NOMO-1 (cell line): ENCODE data around the gene TNNT2.
A peak's percentile ranks its signal among the peaks of the same experiment; 100 is the strongest.

Experiments used
- DNase-seq, 2 experiments: peaks; one replicate each; lab custom pipeline; 2025; ENCODE audit not compliant: unreplicated experiment in 2 of 2; lab: John Stamatoyannopoulos, UW

Gene TNNT2

GRCh38 chr1:201377611-201378092, at the start of gene TNNT2:
Gene TNNT2 (minus strand): TSS chr1:201377680. CDS start chr1:201373254, 4,426 bp downstream.
- no peak for DNase-seq

GRCh38 chr1:201426479-201427310, 49.2 kb upstream of the TNNT2 start:
- no peak for DNase-seq

- DNase-seq = no peak
These were observed 46.7 kb upstream of the TNNT2 start for GRCh38 chr1:201424146-201424545.

- DNase-seq = no peak
These were observed 46.2 kb upstream of the TNNT2 start for GRCh38 chr1:201423655-201424054.

GRCh38 chr1:201422436-201423030, 45.1 kb upstream of the TNNT2 start:
- DNase-seq = no peak

GRCh38 chr1:201422026-201422425, 44.5 kb upstream of the TNNT2 start:
- no peak for DNase-seq

GRCh38 chr1:201421041-201421440, 43.6 kb upstream of the TNNT2 start:
- DNase-seq = no peak

GRCh38 chr1:201420608-201421002, 43.1 kb upstream of the TNNT2 start:
- no peak for DNase-seq

GRCh38 chr1:201419746-201420607, 42.5 kb upstream of the TNNT2 start:
- no peak for DNase-seq

- DNase-seq = no peak
These were observed 41.8 kb upstream of the TNNT2 start for GRCh38 chr1:201419256-201419655.

- no peak for DNase-seq
These were observed 41.0 kb upstream of the TNNT2 start for GRCh38 chr1:201418461-201418860.

GRCh38 chr1:201414051-201414738, 36.7 kb upstream of the TNNT2 start:
- DNase-seq = no peak

GRCh38 chr1:201411292-201411691, 33.8 kb upstream of the TNNT2 start:
- no peak for DNase-seq

GRCh38 chr1:201409440-201409839, 32.0 kb upstream of the TNNT2 start:
- DNase-seq = no peak

- DNase-seq = no peak
These were observed 31.3 kb upstream of the TNNT2 start for GRCh38 chr1:201408834-201409200.

- peak; percentile 34 to 49 for DNase-seq
These were observed 30.8 kb upstream of the TNNT2 start for GRCh38 chr1:201408176-201408833.

GRCh38 chr1:201406831-201407406, 29.4 kb upstream of the TNNT2 start:
- DNase-seq = no peak

- DNase-seq = no peak
These were observed 28.0 kb upstream of the TNNT2 start for GRCh38 chr1:201405484-201405831.

- DNase-seq = no peak
These were observed 27.4 kb upstream of the TNNT2 start for GRCh38 chr1:201404722-201405483.
